SW 1271 (cell line): ENCODE results near the gene IMPG2.

Experiments used
- DNase-seq, 2 experiments: peaks; one replicate each; lab custom pipeline; 2025; lab: John Stamatoyannopoulos, UW

IMPG2 gene

DNA sequence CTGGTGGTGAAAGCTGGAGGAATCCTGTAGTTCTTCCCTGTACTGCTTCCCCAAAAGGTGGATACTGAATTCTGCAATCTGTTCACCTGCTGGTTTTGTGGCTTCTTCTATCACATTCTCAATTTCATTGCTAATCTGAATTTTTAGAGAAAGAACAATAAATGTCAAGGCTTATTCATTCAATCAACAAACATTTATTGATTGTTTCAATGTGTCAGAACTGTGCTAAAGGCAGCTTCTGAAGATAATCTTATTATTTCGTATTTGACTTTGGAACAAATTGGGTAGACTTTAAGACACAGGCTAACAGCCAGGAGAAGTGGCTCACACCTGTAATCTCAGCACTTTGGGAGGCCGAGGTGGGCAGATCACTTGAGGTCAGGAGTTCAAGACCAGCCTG is 46.8 kb downstream of the IMPG2 start:
- DNase-seq: no peak

DNA sequence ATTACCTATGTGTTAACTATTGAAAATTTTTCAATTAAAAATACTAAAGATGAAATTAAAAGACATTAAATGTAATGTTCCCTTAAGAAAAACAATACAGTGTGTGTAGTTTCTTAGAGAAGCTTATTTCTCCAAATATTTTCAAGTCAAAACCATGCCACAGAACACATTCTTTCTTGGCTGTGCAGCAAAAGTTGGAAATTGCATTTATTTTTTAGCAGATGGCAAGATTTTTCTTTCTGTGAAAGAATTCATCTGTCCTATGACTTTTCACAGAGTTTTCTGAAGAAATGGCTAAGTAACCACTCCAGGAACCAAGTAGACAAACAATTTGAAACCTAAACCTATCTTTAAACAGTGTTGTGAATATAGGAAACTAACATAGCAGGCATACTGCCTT is 47.2 kb downstream of the IMPG2 start:
- no peak for DNase-seq

DNA sequence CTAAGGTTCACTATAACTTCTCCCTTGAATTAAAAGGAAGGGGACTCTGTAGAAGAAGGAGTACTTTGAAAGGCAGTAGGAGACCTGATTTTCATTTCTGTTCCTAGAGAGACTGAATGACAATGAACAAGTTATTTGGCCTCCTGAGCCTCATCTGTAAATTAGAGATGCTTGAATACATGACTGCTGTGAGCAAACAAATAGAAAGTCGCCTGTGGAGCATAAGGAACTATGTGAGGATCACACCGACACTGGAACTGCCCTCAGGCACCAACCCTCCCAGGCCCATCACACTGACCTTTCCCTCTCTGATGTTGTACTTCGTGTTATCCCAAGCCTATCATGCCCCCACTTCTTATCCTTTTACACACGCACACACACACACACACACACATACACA is 48.6 kb downstream of the IMPG2 start:
- DNase-seq: no peak

DNA sequence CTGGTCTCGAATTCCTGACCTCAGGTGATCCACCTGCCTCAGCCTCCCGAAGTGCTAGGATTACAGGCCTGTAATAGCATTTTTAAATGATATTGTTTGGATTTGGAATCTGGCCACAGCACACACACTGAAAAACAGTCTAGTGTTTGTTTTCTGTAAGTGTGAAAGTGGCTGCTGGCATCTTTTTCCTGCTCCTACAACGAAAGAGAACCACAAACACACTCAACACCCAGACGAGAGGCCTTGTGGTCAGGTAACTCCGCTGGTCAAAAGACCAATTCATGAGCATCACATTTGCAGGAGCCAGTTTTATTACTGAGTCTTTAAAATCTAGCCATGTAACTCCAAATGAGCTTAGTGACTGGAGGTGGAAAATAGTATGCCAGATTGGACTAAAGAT is 50.2 kb downstream of the IMPG2 start:
- DNase-seq: no peak

DNA sequence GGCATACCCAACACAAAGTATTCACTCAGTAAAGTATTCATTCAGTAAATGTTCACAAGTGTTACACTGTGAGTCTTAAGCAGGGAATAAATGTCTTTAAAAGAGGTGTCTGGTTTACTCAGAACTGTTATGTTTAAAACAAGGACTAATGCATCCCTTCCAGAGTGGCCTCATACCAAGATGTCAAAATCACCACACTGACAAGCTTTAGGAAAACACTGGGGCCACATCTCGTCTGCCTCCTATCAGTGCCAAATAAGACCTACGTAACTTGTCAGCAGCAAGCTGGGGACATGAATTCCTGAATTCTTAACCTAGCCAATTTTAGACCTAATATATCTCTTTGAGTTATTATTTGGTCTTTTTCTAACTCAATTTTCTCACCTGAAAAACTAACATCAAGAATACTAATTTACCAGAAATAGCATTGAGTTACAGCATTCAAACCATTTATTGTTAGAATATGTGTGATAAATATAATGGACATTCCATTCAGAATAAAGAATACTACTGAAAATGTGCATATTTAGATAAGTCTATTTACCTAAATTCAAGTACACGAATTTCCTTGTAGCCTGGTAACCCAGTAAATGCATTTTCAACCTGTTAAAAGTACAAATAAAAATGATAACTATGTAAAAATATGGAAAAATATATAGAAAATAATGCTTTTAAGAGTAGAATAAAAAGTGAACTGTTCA is 51.3 kb downstream of the IMPG2 start:
- DNase-seq: no peak

DNA sequence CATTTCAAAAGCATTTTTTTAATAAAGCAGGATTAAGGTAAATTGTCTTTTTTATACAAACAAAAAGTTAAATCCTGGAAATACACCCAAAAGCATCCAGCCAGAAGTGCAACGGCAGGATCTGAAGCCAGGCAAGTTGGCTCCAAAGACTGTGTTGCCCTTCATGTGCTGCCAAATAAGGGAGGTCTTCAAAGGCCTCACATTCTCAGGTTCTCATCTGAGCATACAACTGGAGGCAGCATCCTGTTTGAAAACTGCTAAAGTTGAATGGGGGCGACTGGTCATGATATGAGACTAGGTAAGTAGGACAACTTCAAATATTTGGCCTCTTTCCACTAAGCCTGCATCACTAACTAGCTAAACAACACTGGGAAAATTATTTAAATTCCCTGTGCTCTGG is 52.2 kb downstream of the IMPG2 start:
- no peak for DNase-seq

DNA sequence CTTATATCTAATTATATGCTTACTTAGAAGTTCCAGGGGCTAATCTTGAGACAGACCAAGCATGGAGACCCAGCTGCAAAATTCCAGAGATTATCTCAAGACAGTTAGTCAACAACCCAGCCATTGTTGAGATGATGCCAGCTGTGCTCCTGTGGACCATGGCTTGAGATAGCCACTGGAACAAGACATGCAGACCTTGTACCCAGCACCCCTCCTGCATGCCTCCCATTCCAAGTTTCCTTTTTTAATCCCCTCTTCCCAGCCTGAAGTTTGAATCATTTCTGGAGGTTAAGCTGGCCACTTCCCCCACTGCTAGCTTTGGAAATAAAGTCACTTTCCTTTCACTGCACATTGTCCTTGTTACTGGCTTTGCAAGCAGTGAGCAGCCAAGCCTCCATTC is 53.8 kb downstream of the IMPG2 start:
- DNase-seq: no peak

DNA sequence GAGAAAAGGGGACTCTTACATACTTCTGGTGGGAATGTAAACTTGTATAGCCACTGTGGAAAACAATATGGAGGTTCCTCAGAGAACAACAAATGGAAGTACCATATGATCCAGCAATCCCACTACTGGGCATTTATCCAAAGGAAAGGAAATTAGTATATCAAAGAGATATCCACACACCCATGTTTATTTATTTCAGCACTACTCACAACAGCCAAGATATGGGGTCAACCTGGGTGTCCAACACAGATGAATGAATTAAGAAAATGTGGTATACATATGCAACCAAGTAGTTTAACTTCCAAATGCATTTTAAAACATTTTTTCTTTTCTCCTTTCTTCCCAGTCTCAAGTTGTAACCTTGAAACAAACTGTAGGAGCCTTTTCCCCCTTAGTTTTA is 54.3 kb downstream of the IMPG2 start:
- DNase-seq: no peak

DNA sequence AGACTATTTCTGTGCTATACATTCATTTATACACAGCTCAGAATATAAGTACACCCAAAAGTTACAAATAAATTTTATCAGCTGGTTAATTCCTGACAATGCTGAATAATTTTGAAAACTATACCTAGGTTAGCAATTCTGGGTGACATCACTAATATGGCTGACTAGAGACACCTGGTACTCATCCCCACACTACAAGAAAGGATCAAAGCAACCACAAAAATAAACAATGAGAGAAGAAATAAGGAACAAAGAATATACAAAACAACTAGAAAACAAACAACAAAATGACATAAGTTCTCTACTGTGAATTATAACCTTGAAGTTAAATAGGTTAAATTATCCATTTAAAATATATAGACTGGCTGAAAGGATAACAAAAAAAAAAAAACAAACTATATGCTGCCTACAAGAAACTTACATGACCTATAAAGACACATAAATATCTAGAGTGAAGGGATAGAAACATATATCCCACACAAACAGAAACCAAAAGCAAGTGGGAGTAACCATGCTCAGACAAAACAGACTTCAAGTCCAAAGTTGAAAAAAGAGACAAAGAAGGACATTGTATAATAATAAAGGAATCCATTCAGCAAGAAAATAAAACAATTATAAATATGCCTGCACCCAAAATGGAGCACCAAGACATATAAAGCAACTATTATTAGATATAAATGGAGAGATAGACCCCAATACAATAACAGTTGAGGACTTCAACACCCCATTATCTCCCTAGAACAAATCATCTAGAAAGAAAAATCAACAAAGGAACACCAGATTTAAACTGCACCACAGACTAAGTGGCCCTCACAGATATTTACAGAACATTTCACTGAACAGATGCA is 57.8 kb downstream of the IMPG2 start:
- no peak for DNase-seq

DNA sequence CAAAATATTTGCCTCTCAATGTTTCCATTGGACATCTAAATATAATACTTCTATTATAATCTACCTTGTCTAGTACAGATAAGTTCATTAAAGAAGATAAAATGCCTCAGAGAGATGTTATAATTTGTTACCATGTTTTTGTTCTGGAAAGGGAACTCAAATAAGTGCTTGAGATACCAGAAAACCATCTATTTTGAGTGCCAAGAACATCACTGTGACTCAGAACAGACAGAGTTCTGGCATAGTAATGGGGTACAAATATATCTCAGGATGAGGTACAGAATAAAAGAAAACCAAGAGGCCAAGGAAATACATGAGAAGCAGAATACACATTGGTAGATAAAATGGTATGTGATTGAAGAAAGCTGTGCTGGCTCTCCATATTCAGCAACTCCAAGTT is 58.9 kb downstream of the IMPG2 start:
- DNase-seq: no peak

DNA sequence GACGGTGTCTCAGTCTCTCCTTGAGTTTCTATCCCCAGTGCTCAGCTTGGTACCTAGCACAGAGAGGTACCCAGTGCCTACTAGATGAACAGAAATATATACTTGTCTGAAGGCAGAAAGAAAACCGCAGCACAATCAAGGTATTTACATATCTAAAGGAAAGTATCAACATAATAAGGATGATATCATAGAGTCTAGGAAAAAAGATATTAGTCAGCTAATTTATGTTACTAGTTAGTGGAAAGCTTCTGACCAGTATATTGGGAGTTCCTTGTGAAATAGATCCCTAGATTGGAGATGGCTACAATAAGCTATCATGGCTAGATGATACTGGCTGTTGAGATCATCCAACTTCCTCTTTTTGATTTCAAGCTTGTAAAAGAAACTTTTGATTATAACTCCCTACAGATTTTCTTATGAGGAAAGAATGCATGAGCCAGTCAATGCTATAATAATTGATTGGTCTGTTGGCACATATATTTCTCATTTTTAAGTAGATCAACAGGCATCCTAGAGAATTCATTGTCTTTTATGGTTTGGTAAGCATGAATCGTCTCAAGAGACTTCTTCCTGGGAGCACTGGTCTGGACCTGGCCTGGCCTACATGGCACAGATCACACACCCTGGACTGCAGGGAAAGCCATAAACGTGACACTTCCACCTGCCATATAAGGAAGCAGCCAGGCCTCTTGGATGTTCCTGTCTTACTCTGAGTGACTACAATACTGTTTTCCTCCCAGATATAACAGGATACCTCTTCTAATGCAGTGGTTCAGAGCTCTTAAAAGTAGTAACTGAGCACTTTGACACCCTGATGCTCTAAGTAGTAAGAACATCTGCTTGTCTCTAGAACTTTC is 60.7 kb downstream of the IMPG2 start:
- no peak for DNase-seq

DNA sequence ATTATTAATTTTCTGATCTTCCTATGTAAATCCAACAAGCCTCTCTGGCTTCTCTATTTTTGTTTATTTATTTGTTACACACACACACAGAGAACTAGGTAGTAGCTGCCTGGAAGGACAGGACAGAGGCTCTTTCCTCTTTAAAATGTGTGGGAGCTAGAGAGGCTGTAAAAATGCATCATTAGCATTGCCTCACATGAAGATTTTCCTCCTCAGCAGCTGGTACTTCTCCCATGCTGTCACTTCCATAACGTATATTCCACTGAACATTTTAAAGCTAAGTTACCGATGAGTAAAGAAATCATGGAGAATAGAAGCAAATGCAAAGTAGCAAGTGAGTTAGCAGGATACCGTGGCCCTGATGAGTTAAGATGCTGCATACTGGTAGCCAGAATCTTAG is 63.9 kb downstream of the IMPG2 start:
- DNase-seq: no peak

DNA sequence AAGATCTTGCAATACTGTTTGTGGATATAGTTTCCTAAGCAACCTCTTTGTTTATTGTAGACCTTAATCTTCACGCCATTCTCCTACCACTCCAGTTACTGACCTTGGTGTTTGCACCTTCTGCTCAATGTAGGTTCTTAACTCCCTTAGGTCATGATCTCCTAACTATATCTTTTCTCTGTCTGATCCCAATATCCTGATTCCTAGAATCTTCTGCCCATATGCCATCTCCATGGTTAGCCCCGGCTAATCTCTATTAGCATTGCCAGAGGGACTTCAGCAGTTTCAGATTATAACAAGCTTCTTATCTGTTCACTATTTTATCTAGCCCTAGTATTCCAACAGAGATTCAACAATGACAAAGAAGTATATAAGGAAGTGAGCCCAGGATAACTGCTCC is 64.9 kb downstream of the IMPG2 start:
- no peak for DNase-seq

DNA sequence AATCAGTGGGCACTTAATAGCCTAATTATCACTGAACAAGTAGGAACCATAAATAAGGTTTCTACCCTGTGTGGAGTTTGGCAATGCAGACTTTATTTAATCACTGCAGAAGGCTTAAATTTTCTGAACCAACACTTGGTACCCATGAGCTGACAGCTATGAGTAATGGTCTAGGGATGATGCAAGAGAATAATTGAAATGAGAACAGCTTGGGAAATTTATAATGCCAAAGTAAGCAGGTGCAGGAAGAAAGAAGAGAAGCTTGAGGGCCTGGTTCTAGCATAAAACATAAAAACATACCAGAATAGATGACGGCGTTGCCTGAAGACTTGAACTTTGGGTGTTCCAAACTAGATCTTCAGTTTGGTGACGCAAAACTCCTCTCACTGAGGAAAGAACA is 67.0 kb downstream of the IMPG2 start:
- DNase-seq: no peak

DNA sequence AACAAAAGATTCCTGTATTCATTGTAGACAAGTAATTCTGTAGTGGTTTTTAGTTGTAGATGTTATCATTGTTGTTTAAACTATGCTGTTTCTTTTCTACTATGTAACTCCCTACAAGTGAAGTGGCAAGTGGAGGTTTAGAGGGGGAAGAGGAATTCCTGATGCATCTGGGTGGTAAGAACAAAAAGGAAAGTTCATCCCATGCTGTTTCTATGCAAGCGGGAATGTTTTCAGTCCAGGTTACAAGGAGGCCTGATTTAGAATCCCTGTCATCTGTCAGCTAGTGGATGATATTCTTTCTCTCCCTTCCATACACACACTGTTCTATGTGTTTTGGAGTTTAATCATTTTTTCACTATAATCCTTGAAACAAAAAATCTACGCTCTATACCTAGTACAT is 67.4 kb downstream of the IMPG2 start:
- DNase-seq: no peak

DNA sequence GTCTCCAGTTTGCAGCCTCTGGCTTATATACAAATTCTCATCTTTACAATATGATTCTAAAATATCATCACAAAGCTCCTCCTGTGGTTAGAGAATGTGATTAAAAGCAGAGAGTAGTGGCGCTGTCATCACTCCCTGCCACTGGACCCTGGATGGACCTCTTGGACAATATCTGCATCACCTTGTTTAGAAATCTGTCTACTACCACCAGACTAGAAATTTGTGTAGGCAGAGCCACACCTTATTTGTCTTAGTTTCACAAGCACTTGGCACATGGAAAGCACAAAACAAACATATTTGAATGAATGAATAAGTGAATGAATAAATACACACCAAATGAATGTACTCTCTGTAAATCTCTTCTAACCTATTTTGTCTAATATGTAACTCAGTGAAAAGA is 68.1 kb downstream of the IMPG2 start:
- DNase-seq: no peak

DNA sequence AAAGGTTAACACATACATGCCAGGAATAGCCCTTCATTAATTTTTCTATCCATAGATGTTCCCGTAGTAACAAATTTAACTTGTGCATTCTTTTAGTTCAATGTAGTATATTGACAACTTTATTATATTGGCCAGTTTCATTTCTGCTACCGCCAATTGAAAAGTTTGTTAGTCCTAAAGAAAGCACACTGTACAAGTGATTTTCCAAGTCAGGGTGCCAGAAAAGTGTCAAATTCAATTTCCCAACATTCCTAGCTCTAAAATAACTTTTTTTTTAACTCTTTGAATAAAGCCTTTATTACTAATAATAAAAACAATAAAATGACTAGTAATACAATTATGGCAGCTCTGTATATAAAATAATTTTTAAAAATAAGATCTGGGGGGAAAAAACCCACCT is 68.9 kb downstream of the IMPG2 start:
- DNase-seq: no peak

DNA sequence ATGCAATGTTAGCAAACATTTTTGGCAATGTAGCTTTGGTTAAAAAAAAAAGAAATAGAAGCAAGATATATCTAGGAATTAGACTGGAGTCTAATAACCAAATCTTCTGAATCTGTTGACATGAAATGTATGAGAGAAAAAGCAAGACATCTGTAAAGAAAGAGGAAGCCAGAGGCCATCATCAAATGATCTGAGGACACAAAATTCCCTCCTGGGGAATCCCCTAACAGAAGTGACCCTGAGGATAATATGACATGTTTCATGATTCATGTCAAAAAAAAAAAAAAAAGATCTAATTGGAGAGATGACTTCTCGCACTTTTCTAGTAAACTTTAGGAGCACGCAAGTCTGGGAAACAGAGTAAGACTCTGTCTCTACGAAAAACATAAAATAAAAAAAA is 70.9 kb downstream of the IMPG2 start:
- no peak for DNase-seq

DNA sequence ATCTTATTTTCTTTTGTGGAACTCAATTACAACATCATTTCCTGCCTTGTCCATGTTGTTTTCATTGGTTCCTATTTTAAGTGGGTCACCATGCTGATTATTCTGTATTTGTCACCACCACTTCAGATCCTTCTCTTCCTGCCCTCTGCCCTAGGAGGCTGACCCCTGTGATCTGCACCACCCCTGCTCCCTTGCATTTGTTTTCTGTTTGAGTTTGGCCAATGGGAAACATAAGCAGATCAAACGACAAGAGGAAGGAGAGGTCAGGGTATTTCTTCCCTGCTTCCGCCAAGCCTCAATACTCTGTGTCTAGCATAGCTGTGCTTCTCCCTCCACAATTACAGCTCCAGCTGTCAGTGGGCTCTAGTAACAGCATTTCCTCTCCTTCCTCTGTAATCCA is 71.6 kb downstream of the IMPG2 start:
- no peak for DNase-seq

DNA sequence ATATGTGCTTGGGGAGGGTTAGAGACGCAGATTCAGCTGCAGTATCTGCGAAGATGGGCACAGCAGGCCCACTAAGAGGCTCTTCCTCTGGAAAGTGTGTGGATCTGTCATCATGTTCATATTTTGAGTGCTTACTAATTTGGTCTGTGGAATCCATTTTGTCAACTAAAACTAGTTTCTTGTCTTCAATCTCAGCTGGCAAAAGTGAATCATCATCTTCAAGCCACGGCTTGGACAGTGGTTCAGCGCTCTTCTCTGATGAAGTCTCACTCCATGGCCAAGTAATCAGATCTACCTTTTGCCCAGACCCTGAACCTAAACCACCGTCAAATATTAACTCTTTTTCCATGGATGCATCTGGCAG is 76.2 kb downstream of the IMPG2 start:
- no peak for DNase-seq

DNA sequence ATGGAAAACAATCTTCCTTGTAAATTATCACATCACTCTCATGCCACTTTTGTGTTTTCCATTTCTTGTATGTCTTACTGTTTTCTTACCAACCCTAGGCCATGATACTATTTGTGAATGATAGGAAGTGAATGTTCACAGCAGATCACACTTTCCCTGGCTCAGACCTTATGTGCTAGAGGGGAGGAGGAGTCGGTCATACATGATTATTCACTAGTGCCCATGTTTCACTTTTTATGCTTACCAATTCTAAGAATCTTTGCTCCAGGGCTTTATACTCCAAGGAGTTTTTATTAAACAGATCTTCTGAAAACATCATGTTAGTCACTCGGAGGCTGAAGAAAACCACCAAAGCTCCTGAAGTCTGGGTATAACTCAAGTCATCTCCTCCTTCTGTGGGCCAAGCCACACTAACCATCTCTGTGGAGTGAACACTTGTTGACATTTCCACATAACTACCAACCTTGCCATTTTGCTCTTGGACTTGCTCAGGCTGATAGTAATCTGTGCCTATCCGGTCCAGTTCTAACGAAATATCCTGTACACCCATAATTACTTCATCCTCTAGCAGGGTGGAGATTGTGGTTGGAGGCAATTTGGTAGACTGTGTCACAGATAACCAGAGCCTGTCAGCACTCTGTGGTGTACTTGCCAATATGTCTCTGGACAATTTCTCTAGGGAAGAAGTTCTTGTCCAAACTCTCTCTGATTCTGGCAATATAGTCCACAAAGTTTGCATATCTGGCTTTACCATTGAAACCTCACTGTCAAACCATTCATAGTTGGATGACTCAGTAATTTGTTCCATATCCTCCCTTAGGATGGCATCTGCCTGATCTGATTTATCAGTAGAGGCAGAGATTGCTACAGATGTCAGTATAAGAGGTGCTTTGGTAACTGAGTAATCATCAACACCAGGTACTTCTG is 76.8 kb downstream of the IMPG2 start:
- no peak for DNase-seq
